NCI-H2227 (cell line): Measurements from ENCODE around the gene FBXL22.

ENCODE experiments used
- DNase-seq: peaks from one replicate; lab custom pipeline; 2025; ENCODE audit not compliant: unreplicated experiment; lab: John Stamatoyannopoulos, UW

Gene FBXL22

GRCh38 chr15:63597038-63597790 is at the start of gene FBXL22:
Gene FBXL22, plus strand, starts transcription at chr15:63597387. Its CDS starts 6 bp downstream, at chr15:63597393.
- no peak for DNase-seq

GRCh38 chr15:63551400-63551799 is 45.8 kb upstream of the FBXL22 start:
- DNase-seq, result no peak

DNA sequence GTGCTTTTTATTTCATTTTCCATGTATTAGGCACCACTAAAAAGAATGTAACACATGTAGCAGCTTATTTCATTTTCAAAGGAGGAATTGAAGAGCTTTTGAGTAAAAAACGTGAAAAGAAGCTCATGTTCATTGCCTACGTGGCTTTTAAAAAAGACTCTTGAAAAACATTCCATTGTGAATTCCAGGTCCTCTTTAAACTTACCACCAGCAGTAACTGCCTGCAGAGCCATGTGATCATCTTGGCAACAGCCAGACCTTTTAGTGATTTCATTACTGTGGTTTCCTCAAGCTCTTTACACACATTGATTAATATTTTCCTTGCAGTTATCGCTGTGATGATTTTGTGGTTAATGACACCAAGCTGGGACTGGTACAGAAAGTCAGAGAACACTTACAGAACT is 43.8 kb upstream of the FBXL22 start:
- DNase-seq, result no peak

- DNase-seq, result no peak
Measured at GRCh38 chr15:63554337-63554927, 42.8 kb upstream of the FBXL22 start.

- DNase-seq, result no peak
Measured at GRCh38 chr15:63555507-63555906, 41.7 kb upstream of the FBXL22 start.

DNA sequence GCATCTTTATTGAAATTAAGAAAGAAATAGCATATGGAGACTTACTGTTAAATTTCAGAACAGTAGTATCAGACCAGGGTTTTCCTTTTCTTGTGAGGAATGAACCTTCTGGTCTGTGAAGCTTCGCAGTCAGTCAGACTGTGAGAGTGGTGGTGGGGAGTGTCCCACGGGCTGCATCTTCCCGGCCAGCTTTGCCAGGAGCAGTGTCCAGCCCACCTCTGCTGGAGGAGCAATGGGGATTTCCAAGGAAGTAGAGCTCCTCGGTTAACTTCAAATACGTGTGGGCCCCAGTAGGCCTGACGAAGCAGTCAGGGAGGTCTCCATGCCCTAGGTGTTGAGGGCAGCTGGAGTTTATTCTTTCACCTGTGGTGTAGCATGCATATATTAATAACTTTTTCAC is 40.9 kb upstream of the FBXL22 start:
- DNase-seq, result no peak

DNA sequence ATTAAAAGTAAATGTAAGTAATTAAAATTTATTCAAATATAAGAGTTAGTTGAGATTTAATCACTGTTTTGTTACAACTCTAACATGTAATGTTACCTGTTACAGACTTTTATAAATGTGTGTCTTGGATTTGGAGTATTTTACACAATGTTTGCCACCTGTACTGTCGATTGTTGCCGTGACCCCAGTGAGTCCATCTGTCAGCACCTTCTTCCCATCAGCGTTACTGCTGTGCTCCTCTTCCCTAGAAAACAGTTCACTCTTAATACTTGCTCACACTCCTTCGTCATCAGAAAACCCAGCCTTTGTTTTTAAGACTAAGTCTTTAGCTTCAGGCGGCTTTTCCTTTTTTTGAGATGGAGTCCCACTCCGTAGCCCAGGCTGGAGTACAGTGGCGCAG is 40.5 kb upstream of the FBXL22 start:
- no peak for DNase-seq

- no peak for DNase-seq
Measured at GRCh38 chr15:63559753-63560152, 37.4 kb upstream of the FBXL22 start.

- DNase-seq, result no peak
Measured at GRCh38 chr15:63560741-63561448, 36.3 kb upstream of the FBXL22 start.

- DNase-seq, result no peak
Measured at GRCh38 chr15:63564093-63564492, 33.1 kb upstream of the FBXL22 start.

DNA sequence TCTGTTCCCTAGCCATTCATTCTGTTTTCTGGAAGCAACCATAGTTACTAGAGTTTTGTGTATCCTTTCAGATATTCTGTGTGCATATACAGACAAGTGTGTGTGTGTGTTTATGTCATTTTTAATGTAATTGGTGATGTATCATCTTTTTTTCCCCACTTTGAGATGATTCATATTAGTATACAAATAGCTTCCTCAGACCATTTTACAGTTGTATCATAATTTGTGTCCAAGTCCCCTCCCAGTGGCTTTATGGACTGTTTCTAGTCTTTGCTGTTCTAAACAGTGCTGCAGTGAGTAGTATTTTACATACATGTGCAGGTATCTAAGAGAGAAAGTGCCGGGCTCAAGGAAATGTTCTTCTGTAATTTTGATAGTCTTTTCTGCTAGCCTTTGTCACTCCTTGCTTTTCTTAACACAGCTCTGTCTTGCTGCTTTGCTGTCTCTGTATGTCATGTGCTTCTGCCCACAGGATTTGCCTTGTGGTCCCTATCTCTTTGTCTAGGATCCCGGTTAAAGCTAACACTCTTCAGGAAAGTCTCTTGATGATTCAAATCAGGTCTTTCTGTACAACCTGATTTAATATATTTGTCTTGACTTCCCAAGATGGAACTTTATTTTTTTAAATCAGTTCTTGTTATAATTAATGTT is 31.5 kb upstream of the FBXL22 start:
- DNase-seq, result no peak

GRCh38 chr15:63572749-63573464 is 24.3 kb upstream of the FBXL22 start:
- DNase-seq, result no peak

- no peak for DNase-seq
Measured at GRCh38 chr15:63573533-63573932, 23.7 kb upstream of the FBXL22 start.

GRCh38 chr15:63575312-63575711 is 21.9 kb upstream of the FBXL22 start:
- no peak for DNase-seq

- DNase-seq, result no peak
Measured at GRCh38 chr15:63576441-63576840, 20.7 kb upstream of the FBXL22 start.

- DNase-seq, result no peak
Measured at GRCh38 chr15:63582179-63582578, 15.0 kb upstream of the FBXL22 start.

DNA sequence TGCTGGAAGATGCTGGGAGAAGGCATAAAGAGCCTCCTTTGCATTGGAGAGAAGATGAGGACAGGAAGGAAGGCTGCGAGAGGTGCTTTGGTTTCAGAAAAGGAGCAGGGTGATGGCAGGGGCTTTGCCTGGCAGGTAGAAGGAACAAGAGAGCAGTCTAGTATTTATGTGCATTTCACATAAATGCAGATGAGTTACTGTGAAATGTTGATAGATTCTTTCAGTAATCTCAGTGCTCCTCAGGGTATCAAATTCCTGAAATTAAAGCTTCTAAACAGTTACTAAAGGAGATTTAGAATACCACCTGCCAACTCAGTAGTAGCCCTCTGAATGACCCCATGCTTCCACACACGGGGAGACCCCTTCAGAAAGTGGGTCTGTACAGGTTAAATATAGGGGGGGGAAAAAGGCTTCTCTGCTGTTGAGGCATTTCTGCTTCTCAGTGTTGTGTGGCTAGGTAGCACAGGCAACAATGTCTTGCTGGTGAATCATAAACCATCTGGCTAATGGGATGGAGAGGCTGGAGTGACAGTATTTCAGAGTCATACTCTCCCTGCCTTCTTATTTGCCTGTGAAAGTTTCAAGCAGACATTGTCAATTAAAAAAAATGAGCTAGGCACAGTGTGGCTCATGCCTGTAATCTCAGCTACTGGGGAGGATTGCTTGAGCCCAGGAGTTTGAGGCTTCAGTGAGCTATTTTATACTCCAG is 14.3 kb upstream of the FBXL22 start:
- no peak for DNase-seq

- no peak for DNase-seq
Measured at GRCh38 chr15:63586790-63587189, 10.4 kb upstream of the FBXL22 start.

DNA sequence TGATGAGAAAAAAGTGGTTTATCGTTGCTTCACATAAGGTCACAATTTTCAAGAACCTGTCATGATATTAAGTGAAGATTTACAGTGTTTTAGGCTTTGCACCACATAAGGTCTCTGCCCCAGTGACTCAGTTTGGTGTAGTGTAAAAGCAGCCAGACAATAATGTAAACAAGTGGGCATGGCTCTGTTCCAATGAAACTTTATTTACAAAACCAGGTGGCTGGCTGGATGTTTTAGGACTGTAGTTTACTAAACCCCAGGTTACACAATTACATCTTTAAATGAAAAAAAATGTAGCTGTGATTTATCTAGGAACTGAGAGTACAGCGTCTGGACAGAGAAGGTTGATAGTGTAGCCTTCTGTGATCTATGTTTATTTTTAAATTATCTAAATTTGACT is 9.7 kb upstream of the FBXL22 start:
- DNase-seq, result no peak

GRCh38 chr15:63588826-63589225 is 8.4 kb upstream of the FBXL22 start:
- DNase-seq, result no peak
